Measurements from ENCODE around the gene PRKCA. TPM values are rescaled to one million over a fixed set of nuclear protein-coding genes. Genes with fewer than 3 reads are reported as not detected.

Gene PRKCA
- total and polyA plus RNA-seq, 2 of the 13 experiments (the other 11 are each of a cell fraction or from before 2014, with no cell fraction given): 18.5 to 21.5 TPM

- TF ChIP-seq ZNF574 (CRISPR knock-in tag; IDR thresholded peaks at IDR 0.05) (no peak), ASH2L (IDR thresholded peaks at IDR 0.05; ENCODE audit: insufficient read length, low read depth, low read length) (peak; percentile 68), CCDC6 (CRISPR knock-in tag; IDR thresholded peaks at IDR 0.05) (no peak), KLF12 (CRISPR knock-in tag; IDR thresholded peaks at IDR 0.05; ENCODE audit: borderline replicate concordance) (no peak), KAT8 (CRISPR knock-in tag; IDR thresholded peaks at IDR 0.05) (no peak), HOXD1 (CRISPR knock-in tag; IDR thresholded peaks at IDR 0.05) (no peak), SP5 (CRISPR knock-in tag; IDR thresholded peaks at IDR 0.05; ENCODE audit: borderline replicate concordance, low read depth) (peak; percentile 31; the same call in 1 of the 2 replicates), RBM39 (IDR thresholded peaks at IDR 0.05; ENCODE audit: low read depth, low read length, poor library complexity, severe bottlenecking) (no peak), EEA1 (CRISPR knock-in tag; IDR thresholded peaks at IDR 0.05; ENCODE audit: borderline replicate concordance) (no peak), MIER3 (CRISPR knock-in tag; IDR thresholded peaks at IDR 0.05; ENCODE audit: borderline replicate concordance) (no peak), ZNF614 (CRISPR knock-in tag; IDR thresholded peaks at IDR 0.05; ENCODE audit: borderline replicate concordance) (0 out of 2 replicates have a peak, but pooled peaks have one; percentile 21), ZSCAN30 (CRISPR knock-in tag; IDR thresholded peaks at IDR 0.05) (no peak), ZFP41 (CRISPR knock-in tag; IDR thresholded peaks at IDR 0.05; ENCODE audit: borderline replicate concordance) (no peak), PAXIP1 (CRISPR knock-in tag; conservative IDR thresholded peaks at IDR 0.05) (0 out of 2 replicates have a peak, but pooled peaks have one; percentile 27), RFXAP (CRISPR knock-in tag; IDR thresholded peaks at IDR 0.05; ENCODE audit: borderline replicate concordance) (no peak), LRRFIP1 (CRISPR knock-in tag; conservative IDR thresholded peaks at IDR 0.05) (no peak), NFYC (CRISPR knock-in tag; IDR thresholded peaks at IDR 0.05) (no peak), KDM2A (CRISPR knock-in tag; IDR thresholded peaks at IDR 0.05; ENCODE audit: borderline replicate concordance, low read depth) (no peak), SRSF1 (optimal IDR thresholded peaks at IDR 0.05; ENCODE audit: low read depth, low read length) (peak; percentile 56), ZNF569 (CRISPR knock-in tag; IDR thresholded peaks at IDR 0.05; ENCODE audit: borderline replicate concordance) (no peak), AKAP8 (CRISPR knock-in tag; IDR thresholded peaks at IDR 0.05) (no peak), MTF2 (CRISPR knock-in tag; IDR thresholded peaks at IDR 0.05; ENCODE audit: borderline replicate concordance) (no peak)
Measured at GRCh38 chr17:66540131-66540781, 237.8 kb downstream of the PRKCA start (continued).

All from HepG2 (cell line).